Karpas-422 (cell line): ENCODE measurements around the gene SLC25A33. TPM values are rescaled to one million over a fixed set of nuclear protein-coding genes. Genes with fewer than 3 reads are reported as not detected.

Source experiments
- total RNA-seq: library from RNA; depleted of rRNA; stranded (reverse); fragments of >200 nt; shearing (Covaris generic); gene quantifications from 2 replicates; pipeline ENCODE4 v1.2.3, GENCODE V29; 2014; ENCODE audit warnings: low replicate concordance; rRNA removed

The SLC25A33 gene
- total RNA-seq, 1 experiment from 2014 or later, result 25.2 TPM

Other genes with a start within 250 kb of the SLC25A33 start
- gene SPSB1, start 246.6 kb upstream of the SLC25A33 start, total RNA-seq, result not detected in 2 replicates
- 9.3 and 12.2 TPM in 2 replicates for gene TMEM201, start 49.4 kb downstream of the SLC25A33 start, total RNA-seq
- 30.5 and 43.5 TPM in 2 replicates for gene PIK3CD, start 112.3 kb downstream of the SLC25A33 start, total RNA-seq